ENCODE measurements around the gene CSTF1.

The CSTF1 gene

DNA sequence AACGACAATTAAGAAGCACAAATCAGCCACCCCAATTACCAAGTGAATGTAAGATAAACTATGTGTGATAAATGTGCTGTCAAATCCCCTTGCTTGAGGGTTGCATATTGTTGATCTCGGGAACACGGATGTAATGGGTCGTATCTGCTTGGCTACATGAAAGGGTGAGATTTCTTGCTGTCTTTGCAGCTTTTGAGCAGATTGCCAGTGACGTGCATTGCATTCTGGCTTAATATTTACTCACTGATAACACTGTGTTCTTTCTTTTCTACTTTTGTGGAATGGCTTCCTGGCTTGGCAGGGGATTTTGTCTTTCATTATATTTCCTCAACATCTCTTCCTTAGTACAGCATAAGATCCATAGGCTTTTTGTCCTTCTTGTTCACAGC lies 44.1 kb upstream of the CSTF1 start:
- Histone ChIP-seq H3K27me3 (peaks cover 0 to 43% of the 10 kb centered on the region in 2 donors), H3K36me3 (no peaks in the 10 kb centered on the region), H3K4me3 (no peak overlapping the region), H3K27ac (no peak overlapping the region), H3K9me3 (no peaks in the 10 kb centered on the region), H3K4me1 (peaks cover 0 to 4% (median 0%) of the 10 kb centered on the region in 4 donors)
- intact Hi-C loops (cut with DNase I; ENCODE audit: low total_unique reads) = no loop called here
- no peak for TF ChIP-seq CTCF (IDR thresholded peaks at IDR 0.05)
- DNase-seq = no peak

DNA sequence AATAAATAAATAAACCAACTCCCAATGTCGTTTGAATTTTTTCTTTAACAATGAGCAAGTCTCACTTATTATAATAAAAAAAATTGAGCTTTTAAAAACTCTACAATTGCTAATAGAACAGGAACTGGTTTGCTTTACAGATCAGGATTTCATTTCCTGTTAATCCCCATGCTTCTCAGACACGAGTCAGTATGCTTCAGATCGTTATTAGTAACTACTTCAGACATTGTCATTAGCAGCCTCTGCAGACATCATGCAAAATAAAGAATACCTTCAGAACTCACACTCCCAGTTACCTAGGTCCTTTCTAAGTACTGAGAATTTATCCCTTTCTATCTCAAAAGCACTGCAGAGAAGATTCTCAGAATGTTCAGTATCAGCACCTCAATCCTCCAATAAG lies 43.7 kb upstream of the CSTF1 start:
- no peak overlapping the region for H3K4me3 ChIP-seq
- H3K9me3 ChIP-seq = no peaks in the 10 kb centered on the region
- no peaks in the 10 kb centered on the region for H3K36me3 ChIP-seq
- TF ChIP-seq CTCF (IDR thresholded peaks at IDR 0.05) = no peak
- DNase-seq = no peak
- H3K27ac ChIP-seq = no peak overlapping the region
- peaks cover 0 to 40% of the 10 kb centered on the region in 2 donors for H3K27me3 ChIP-seq
- intact Hi-C loops (cut with DNase I; ENCODE audit: low total_unique reads) = no loop called here
- H3K4me1 ChIP-seq = peaks cover 0 to 4% (median 0%) of the 10 kb centered on the region in 4 donors

GRCh38 chr20:56350842-56351241 lies 41.6 kb upstream of the CSTF1 start:
- intact Hi-C loops (cut with DNase I; ENCODE audit: low total_unique reads) = no loop called here
- TF ChIP-seq CTCF (IDR thresholded peaks at IDR 0.05) = no peak
- H3K4me1 ChIP-seq = no peaks in the 10 kb centered on the region
- H3K36me3 ChIP-seq = no peaks in the 10 kb centered on the region
- H3K9me3 ChIP-seq = no peaks in the 10 kb centered on the region
- H3K27ac ChIP-seq = no peak overlapping the region
- no peak for DNase-seq
- peaks cover 0 to 23% of the 10 kb centered on the region in 2 donors for H3K27me3 ChIP-seq
- no peak overlapping the region for H3K4me3 ChIP-seq

GRCh38 chr20:56352345-56353055 lies 39.9 kb upstream of the CSTF1 start:
- Histone ChIP-seq H3K36me3 (no peaks in the 10 kb centered on the region), H3K4me3 (no peak overlapping the region), H3K4me1 (no peaks in the 10 kb centered on the region), H3K9me3 (no peaks in the 10 kb centered on the region), H3K27me3 (peaks cover 0 to 11% of the 10 kb centered on the region in 2 donors), H3K27ac (no peak overlapping the region)
- intact Hi-C loops (cut with DNase I; ENCODE audit: low total_unique reads) = no loop called here
- DNase-seq = no peak
- no peak for TF ChIP-seq CTCF (IDR thresholded peaks at IDR 0.05)

- no peak for DNase-seq
- Histone ChIP-seq H3K9me3 (no peaks in the 10 kb centered on the region), H3K4me3 (no peak overlapping the region), H3K4me1 (no peaks in the 10 kb centered on the region), H3K27ac (no peak overlapping the region), H3K27me3 (peaks cover 0 to 7% of the 10 kb centered on the region in 2 donors), H3K36me3 (no peaks in the 10 kb centered on the region)
- intact Hi-C loops (cut with DNase I; ENCODE audit: low total_unique reads) = no loop called here
- no peak for TF ChIP-seq CTCF (IDR thresholded peaks at IDR 0.05)
Measured at GRCh38 chr20:56353356-56353755, 39.1 kb upstream of the CSTF1 start.
